HG02885 (cell line): ENCODE results near the gene RACK1.
"Not testable (repeated sequence)": the region's sequence is repeated elsewhere in the genome, so short reads cannot be mapped to it uniquely, and the experiment has no call there.

ENCODE experiments used
- ATAC-seq: cut with Tn5 transposase; IDR thresholded peaks from one replicate; pipeline ENCODE4 v1.9.1; 2021; ENCODE audit warnings: mild to moderate bottlenecking; ENCODE audit not compliant: unreplicated experiment, poor library complexity

Gene RACK1

GRCh38 chr5:181243564-181244343, at the start of gene RACK1:
RACK1 (minus strand) TSS chr5:181243906; CDS start chr5:181243800, 106 bp downstream.
- ATAC-seq, result peak; percentile 59

GRCh38 chr5:181287331-181287730, 43.6 kb upstream of the RACK1 start:
- not testable (repeated sequence) for ATAC-seq

GRCh38 chr5:181285962-181286705, 42.4 kb upstream of the RACK1 start:
- ATAC-seq, result not testable (repeated sequence)

- not testable (repeated sequence) for ATAC-seq
These were observed 40.4 kb upstream of the RACK1 start for GRCh38 chr5:181283841-181284755.

GRCh38 chr5:181283347-181283746, 39.6 kb upstream of the RACK1 start:
- ATAC-seq, result no peak

- no peak for ATAC-seq
These were observed 39.2 kb upstream of the RACK1 start for GRCh38 chr5:181282874-181283273.

- ATAC-seq, result not testable (repeated sequence)
These were observed 38.7 kb upstream of the RACK1 start for GRCh38 chr5:181282415-181282814.

GRCh38 chr5:181281984-181282316, 38.2 kb upstream of the RACK1 start:
- no peak for ATAC-seq

- ATAC-seq, result no peak
These were observed 37.6 kb upstream of the RACK1 start for GRCh38 chr5:181281077-181281983.

- ATAC-seq, result no peak
These were observed 36.6 kb upstream of the RACK1 start for GRCh38 chr5:181280251-181280762.

GRCh38 chr5:181273433-181273744, 29.7 kb upstream of the RACK1 start:
- not testable (repeated sequence) for ATAC-seq

GRCh38 chr5:181271081-181271480, 27.4 kb upstream of the RACK1 start:
- ATAC-seq, result no peak

GRCh38 chr5:181267907-181268306, 24.2 kb upstream of the RACK1 start:
- ATAC-seq, result not testable (repeated sequence)

- not testable (repeated sequence) for ATAC-seq
These were observed 23.7 kb upstream of the RACK1 start for GRCh38 chr5:181267291-181267904.

- no peak for ATAC-seq
These were observed 21.5 kb upstream of the RACK1 start for GRCh38 chr5:181265092-181265671.

GRCh38 chr5:181263633-181264032, 19.9 kb upstream of the RACK1 start:
- no peak for ATAC-seq

- ATAC-seq, result peak; percentile 63
These were observed 17.8 kb upstream of the RACK1 start for GRCh38 chr5:181261320-181262049.

GRCh38 chr5:181260720-181261319, 17.1 kb upstream of the RACK1 start, which contains the start of gene TRIM52:
TRIM52 (minus strand) TSS chr5:181261143; CDS start chr5:181260813, 330 bp downstream.
- ATAC-seq, result peak; percentile 82
